Measurements from ENCODE around the gene FOXP1.

GRCh38 chr3:71578054-71578751 lies 5.3 kb downstream of the FOXP1 start:
- no peak for TF ChIP-seq CTCF (IDR thresholded peaks at IDR 0.05)
- TF ChIP-seq EZH2 (IDR thresholded peaks at IDR 0.05; ENCODE audit: borderline replicate concordance, insufficient read depth, low read depth, low read length, poor library complexity, severe bottlenecking) = no peak

Data from B cell (primary cell).